Measurements from ENCODE around the gene OR13H1. TPM values are rescaled to one million over a fixed set of nuclear protein-coding genes. Genes with fewer than 3 reads are reported as not detected.
"Not testable (repeated sequence)": the region's sequence is repeated elsewhere in the genome, so short reads cannot be mapped to it uniquely, and the experiment has no call there.

OR13H1 gene
- total RNA-seq (not detected), polyA plus RNA-seq (not detected)

- Mint-ChIP-seq H3K9me3 (peaks cover 0 to 1% (median 0%) of the 10 kb centered on the region in 8 donors), H3K4me3 (no peak within 1 kb of the TSS), H3K27ac (no peak within 1 kb of the TSS), H3K4me1 (no peaks in the 10 kb centered on the region), H3K27me3 (peaks cover 0 to 1% of the 10 kb centered on the region in 2 donors), H3K36me3 (no peaks in the 10 kb centered on the region)
- Histone ChIP-seq H3K36me3 (ENCODE audit: insufficient read depth, low read length) (no peaks in the 10 kb centered on the region), H3K4me1 (ENCODE audit: insufficient read depth, low read length) (no peaks in the 10 kb centered on the region), H3K4me3 (ENCODE audit: low read length in 2 of 2) (no peak within 1 kb of the TSS), H3K9me3 (ENCODE audit: control insufficient read depth in 1 of 2, low read length in 2 of 2) (no peaks in the 10 kb centered on the region), H3K27ac (ENCODE audit: low read depth, low read length) (no peak within 1 kb of the TSS), H3K27me3 (ENCODE audit: insufficient read depth, low read length) (no peaks in the 10 kb centered on the region)
- POLR2A ChIA-PET (ENCODE audit: partially characterized antibody): no interaction called here
- no peak for DNase-seq
- intact Hi-C loops (cut with micrococcal nuclease): no loop called here
- CTCF ChIA-PET (ENCODE audit: partially characterized antibody): no interaction called here
These were observed at the start of gene OR13H1 for GRCh38 chrX:131543774-131544173. Gene OR13H1, plus strand, starts transcription at chrX:131544074. Its CDS starts 0 bp downstream, at chrX:131544074.

- H3K9me3 Mint-ChIP-seq; POLR2A ChIA-PET (ENCODE audit: partially characterized antibody): not testable (repeated sequence)
These were observed 42.3 kb upstream of the OR13H1 start for GRCh38 chrX:131501556-131501955.

GRCh38 chrX:131513159-131513914 lies 30.5 kb upstream of the OR13H1 start:
- no peaks in the 10 kb centered on the region for H3K9me3 ChIP-seq (ENCODE audit: control insufficient read depth in 1 of 2, low read length in 2 of 2)
- no peak for DNase-seq
- CTCF ChIA-PET (ENCODE audit: partially characterized antibody): no interaction called here
- H3K4me3 Mint-ChIP-seq: no peak overlapping the region
- peaks cover 0 to 4% of the 10 kb centered on the region in 2 donors for H3K27me3 Mint-ChIP-seq
- H3K9me3 Mint-ChIP-seq: peaks cover 0 to 4% (median 0%) of the 10 kb centered on the region in 8 donors
- H3K4me3 ChIP-seq (ENCODE audit: low read length in 2 of 2): no peak overlapping the region
- POLR2A ChIA-PET (ENCODE audit: partially characterized antibody): no interaction called here
- intact Hi-C loops (cut with micrococcal nuclease): no loop called here
- no peaks in the 10 kb centered on the region for H3K27me3 ChIP-seq (ENCODE audit: insufficient read depth, low read length)
- H3K4me1 Mint-ChIP-seq: no peaks in the 10 kb centered on the region
- no peaks in the 10 kb centered on the region for H3K36me3 Mint-ChIP-seq
- H3K4me1 ChIP-seq (ENCODE audit: insufficient read depth, low read length): no peaks in the 10 kb centered on the region
- H3K36me3 ChIP-seq (ENCODE audit: insufficient read depth, low read length): no peaks in the 10 kb centered on the region
- H3K27ac Mint-ChIP-seq: no peak overlapping the region
- H3K27ac ChIP-seq (ENCODE audit: low read depth, low read length): no peak overlapping the region

More at GRCh38 chrX:131501556-131501955, 42.3 kb upstream of the OR13H1 start:
- H3K4me1 ChIP-seq (ENCODE audit: insufficient read depth, low read length); H3K4me3 ChIP-seq (ENCODE audit: low read length in 2 of 2); H3K36me3 ChIP-seq (ENCODE audit: insufficient read depth, low read length); intact Hi-C loops (cut with micrococcal nuclease); H3K9me3 ChIP-seq (ENCODE audit: control insufficient read depth in 1 of 2, low read length in 2 of 2); H3K27ac ChIP-seq (ENCODE audit: low read depth, low read length); H3K36me3 Mint-ChIP-seq; H3K4me1 Mint-ChIP-seq; DNase-seq; H3K27me3 Mint-ChIP-seq; H3K4me3 Mint-ChIP-seq; H3K27ac Mint-ChIP-seq; H3K27me3 ChIP-seq (ENCODE audit: insufficient read depth, low read length); CTCF ChIA-PET (ENCODE audit: partially characterized antibody): not testable (repeated sequence)

- Histone ChIP-seq H3K4me3 (ENCODE audit: low read length in 2 of 2) (no peak overlapping the region), H3K4me1 (ENCODE audit: insufficient read depth, low read length) (no peaks in the 10 kb centered on the region), H3K36me3 (ENCODE audit: insufficient read depth, low read length) (no peaks in the 10 kb centered on the region), H3K27me3 (ENCODE audit: insufficient read depth, low read length) (no peaks in the 10 kb centered on the region), H3K9me3 (ENCODE audit: control insufficient read depth in 1 of 2, low read length in 2 of 2) (no peaks in the 10 kb centered on the region), H3K27ac (ENCODE audit: low read depth, low read length) (no peak overlapping the region)
- Mint-ChIP-seq H3K4me3 (no peak overlapping the region), H3K27me3 (peaks cover 3 to 4% of the 10 kb centered on the region in 2 donors), H3K9me3 (peaks cover 0 to 3% (median 0%) of the 10 kb centered on the region in 8 donors), H3K27ac (no peak overlapping the region), H3K4me1 (no peaks in the 10 kb centered on the region), H3K36me3 (no peaks in the 10 kb centered on the region)
- ChIA-PET CTCF (ENCODE audit: partially characterized antibody) (no interaction called here), POLR2A (ENCODE audit: partially characterized antibody) (no interaction called here)
- no peak for DNase-seq
- intact Hi-C loops (cut with micrococcal nuclease): no loop called here
These were observed 22.1 kb upstream of the OR13H1 start for GRCh38 chrX:131521824-131522223.

- H3K4me3 ChIP-seq (ENCODE audit: low read length in 2 of 2): no peak overlapping the region
- POLR2A ChIA-PET (ENCODE audit: partially characterized antibody): no interaction called here
- H3K9me3 ChIP-seq (ENCODE audit: control insufficient read depth in 1 of 2, low read length in 2 of 2): no peaks in the 10 kb centered on the region
- CTCF ChIA-PET (ENCODE audit: partially characterized antibody): no interaction called here
- H3K27ac Mint-ChIP-seq: no peak overlapping the region
- H3K36me3 Mint-ChIP-seq: no peaks in the 10 kb centered on the region
- no peak overlapping the region for H3K4me3 Mint-ChIP-seq
- peaks cover 0 to 1% (median 0%) of the 10 kb centered on the region in 8 donors for H3K9me3 Mint-ChIP-seq
- peaks cover 0 to 1% of the 10 kb centered on the region in 2 donors for H3K27me3 Mint-ChIP-seq
- H3K36me3 ChIP-seq (ENCODE audit: insufficient read depth, low read length): no peaks in the 10 kb centered on the region
- H3K4me1 Mint-ChIP-seq: no peaks in the 10 kb centered on the region
- DNase-seq: no peak
- intact Hi-C loops (cut with micrococcal nuclease): no loop called here
- H3K4me1 ChIP-seq (ENCODE audit: insufficient read depth, low read length): no peaks in the 10 kb centered on the region
- no peaks in the 10 kb centered on the region for H3K27me3 ChIP-seq (ENCODE audit: insufficient read depth, low read length)
- no peak overlapping the region for H3K27ac ChIP-seq (ENCODE audit: low read depth, low read length)
These were observed 344 bp downstream of the OR13H1 start for GRCh38 chrX:131544218-131544617.

- ChIA-PET CTCF (ENCODE audit: partially characterized antibody) (no interaction called here), POLR2A (ENCODE audit: partially characterized antibody) (no interaction called here)
- no peaks in the 10 kb centered on the region for H3K9me3 Mint-ChIP-seq
- H3K36me3 Mint-ChIP-seq: no peaks in the 10 kb centered on the region
- peaks cover 1 to 2% of the 10 kb centered on the region in 2 donors for H3K27me3 Mint-ChIP-seq
- no peak overlapping the region for H3K27ac Mint-ChIP-seq
- H3K4me3 ChIP-seq (ENCODE audit: low read length in 2 of 2): no peak overlapping the region
- H3K4me3 Mint-ChIP-seq: no peak overlapping the region
- H3K9me3 ChIP-seq (ENCODE audit: control insufficient read depth in 1 of 2, low read length in 2 of 2): no peaks in the 10 kb centered on the region
- no peaks in the 10 kb centered on the region for H3K36me3 ChIP-seq (ENCODE audit: insufficient read depth, low read length)
- no peak for DNase-seq
- intact Hi-C loops (cut with micrococcal nuclease): no loop called here
- H3K27me3 ChIP-seq (ENCODE audit: insufficient read depth, low read length): no peaks in the 10 kb centered on the region
- H3K4me1 Mint-ChIP-seq: no peaks in the 10 kb centered on the region
- H3K4me1 ChIP-seq (ENCODE audit: insufficient read depth, low read length): no peaks in the 10 kb centered on the region
- H3K27ac ChIP-seq (ENCODE audit: low read depth, low read length): no peak overlapping the region
These were observed 5.1 kb downstream of the OR13H1 start for GRCh38 chrX:131549011-131549410.

GRCh38 chrX:131552453-131552852 lies 8.6 kb downstream of the OR13H1 start:
- POLR2A ChIA-PET (ENCODE audit: partially characterized antibody); DNase-seq; H3K27ac ChIP-seq (ENCODE audit: low read depth, low read length); H3K27me3 Mint-ChIP-seq; H3K4me1 Mint-ChIP-seq; H3K4me3 ChIP-seq (ENCODE audit: low read length in 2 of 2); H3K4me3 Mint-ChIP-seq; H3K36me3 Mint-ChIP-seq; intact Hi-C loops (cut with micrococcal nuclease); H3K9me3 Mint-ChIP-seq; H3K4me1 ChIP-seq (ENCODE audit: insufficient read depth, low read length); H3K36me3 ChIP-seq (ENCODE audit: insufficient read depth, low read length); H3K27ac Mint-ChIP-seq; H3K9me3 ChIP-seq (ENCODE audit: control insufficient read depth in 1 of 2, low read length in 2 of 2); H3K27me3 ChIP-seq (ENCODE audit: insufficient read depth, low read length); CTCF ChIA-PET (ENCODE audit: partially characterized antibody): not testable (repeated sequence)
